Prostate gland (tissue), 2 donors: Measurements from ENCODE around the gene ANO6.

ENCODE experiments used
- CTCF ChIP-seq, 4 experiments: fragments of 200-600 bp in 2 of 4; fragments of 450-650 bp in 2 of 4; sonication (generic) in 2 of 4; IDR thresholded peaks; 1 replicate in 3 of 4; 2 replicates in 1 of 4; pipeline ENCODE4 v1.5.1; 2016 to 2019; ENCODE audit warnings: antibody characterized with exemption in 4 of 4, mild to moderate bottlenecking in 2 of 4, moderate library complexity in 2 of 4
- POLR2A ChIP-seq: fragments of 450-650 bp; IDR thresholded peaks from one replicate; pipeline ENCODE4 v1.6.1; 2016; ENCODE audit warnings: antibody characterized with exemption, mild to moderate bottlenecking
- POLR2AphosphoS5 ChIP-seq: sonication (generic); formaldehyde crosslinking; IDR thresholded peaks from one replicate; pipeline ENCODE4 v1.6.1; 2017; ENCODE audit warnings: antibody characterized with exemption

- no peak for TF ChIP-seq POLR2A
- no peak for TF ChIP-seq CTCF (IDR thresholded peaks at IDR 0.05)
- TF ChIP-seq POLR2AphosphoS5: no peak
Measured at GRCh38 chr12:45191239-45191638, 24.7 kb upstream of the ANO6 start.
